Liver (tissue), 3 donors: ENCODE measurements around the gene CHST1.

ENCODE experiments used
- EGR1 ChIP-seq, 2 donors: IDR thresholded peaks; 2 replicates each; pipeline ENCODE4 v1.6.1; 2016 to 2018; ENCODE audit warnings: antibody characterized with exemption in 2 of 2, low read depth in 2 of 2
- FOXA1 ChIP-seq: IDR thresholded peaks from 2 replicates; pipeline ENCODE4 v1.6.1; 2016; ENCODE audit warnings: antibody characterized with exemption
- FOXA2 ChIP-seq: IDR thresholded peaks from 2 replicates; pipeline ENCODE4 v1.6.1; 2016; ENCODE audit warnings: antibody characterized with exemption
- GABPA ChIP-seq, 2 donors: IDR thresholded peaks in 1 of 2; conservative IDR thresholded peaks in 1 of 2; 2 replicates each; pipeline ENCODE4 v1.6.1; 2016; ENCODE audit warnings: antibody characterized with exemption in 2 of 2, mild to moderate bottlenecking in 1 of 2, moderate library complexity in 1 of 2
- NR2F2 ChIP-seq: IDR thresholded peaks from 2 replicates; pipeline ENCODE4 v1.6.1; 2016; ENCODE audit warnings: antibody characterized with exemption
- RAD21 ChIP-seq, 2 donors: IDR thresholded peaks; 2 replicates each; pipeline ENCODE4 v1.6.1; 2016; ENCODE audit warnings: antibody characterized with exemption in 2 of 2, mild to moderate bottlenecking in 2 of 2
- SP1 ChIP-seq: IDR thresholded peaks from 2 replicates; pipeline ENCODE4 v1.6.1; 2018; ENCODE audit warnings: antibody characterized with exemption, mild to moderate bottlenecking
- TAF1 ChIP-seq: conservative IDR thresholded peaks from 2 replicates; pipeline ENCODE4 v1.6.1; 2016; ENCODE audit warnings: antibody characterized with exemption, mild to moderate bottlenecking
- YY1 ChIP-seq: IDR thresholded peaks from 2 replicates; pipeline ENCODE4 v1.6.1; 2016; ENCODE audit warnings: antibody characterized with exemption, mild to moderate bottlenecking
- TF ChIP-seq, protein P1 (sequence below): fragments of 150-350 bp; IDR thresholded peaks from 2 replicates; pipeline ENCODE4 v1.5.1; 2017; ENCODE audit warnings: improper control_type of control experiment, low read depth, low read length; ENCODE audit not compliant: missing input control
- TF ChIP-seq, protein P2 (sequence below): IDR thresholded peaks from 2 replicates; pipeline ENCODE4 v1.6.1; 2016; ENCODE audit warnings: antibody characterized with exemption
- TF ChIP-seq, protein P3 (sequence below): IDR thresholded peaks from 2 replicates; pipeline ENCODE4 v1.6.1; 2016; ENCODE audit warnings: antibody characterized with exemption
- donor health status: healthy.
- donor health status: healthy.

GRCh38 chr11:45610627-45611026, 54.8 kb downstream of the CHST1 start:
- TF ChIP-seq, protein P1, sequence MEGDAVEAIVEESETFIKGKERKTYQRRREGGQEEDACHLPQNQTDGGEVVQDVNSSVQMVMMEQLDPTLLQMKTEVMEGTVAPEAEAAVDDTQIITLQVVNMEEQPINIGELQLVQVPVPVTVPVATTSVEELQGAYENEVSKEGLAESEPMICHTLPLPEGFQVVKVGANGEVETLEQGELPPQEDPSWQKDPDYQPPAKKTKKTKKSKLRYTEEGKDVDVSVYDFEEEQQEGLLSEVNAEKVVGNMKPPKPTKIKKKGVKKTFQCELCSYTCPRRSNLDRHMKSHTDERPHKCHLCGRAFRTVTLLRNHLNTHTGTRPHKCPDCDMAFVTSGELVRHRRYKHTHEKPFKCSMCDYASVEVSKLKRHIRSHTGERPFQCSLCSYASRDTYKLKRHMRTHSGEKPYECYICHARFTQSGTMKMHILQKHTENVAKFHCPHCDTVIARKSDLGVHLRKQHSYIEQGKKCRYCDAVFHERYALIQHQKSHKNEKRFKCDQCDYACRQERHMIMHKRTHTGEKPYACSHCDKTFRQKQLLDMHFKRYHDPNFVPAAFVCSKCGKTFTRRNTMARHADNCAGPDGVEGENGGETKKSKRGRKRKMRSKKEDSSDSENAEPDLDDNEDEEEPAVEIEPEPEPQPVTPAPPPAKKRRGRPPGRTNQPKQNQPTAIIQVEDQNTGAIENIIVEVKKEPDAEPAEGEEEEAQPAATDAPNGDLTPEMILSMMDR = no peak
- TF ChIP-seq TAF1 (no peak), SP1 (no peak), RAD21 (IDR thresholded peaks at IDR 0.05) (no peak), YY1 (no peak), GABPA (IDR thresholded peaks at IDR 0.05 in 1 of 2, conservative IDR thresholded peaks at IDR 0.05 in 1 of 2) (no peak), FOXA1 (no peak), EGR1 (IDR thresholded peaks at IDR 0.05; ENCODE audit: low read depth in 2 of 2) (no peak), FOXA2 (no peak), NR2F2 (no peak)
- TF ChIP-seq, protein P2, sequence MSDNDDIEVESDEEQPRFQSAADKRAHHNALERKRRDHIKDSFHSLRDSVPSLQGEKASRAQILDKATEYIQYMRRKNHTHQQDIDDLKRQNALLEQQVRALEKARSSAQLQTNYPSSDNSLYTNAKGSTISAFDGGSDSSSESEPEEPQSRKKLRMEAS = no peak
- TF ChIP-seq, protein P3, sequence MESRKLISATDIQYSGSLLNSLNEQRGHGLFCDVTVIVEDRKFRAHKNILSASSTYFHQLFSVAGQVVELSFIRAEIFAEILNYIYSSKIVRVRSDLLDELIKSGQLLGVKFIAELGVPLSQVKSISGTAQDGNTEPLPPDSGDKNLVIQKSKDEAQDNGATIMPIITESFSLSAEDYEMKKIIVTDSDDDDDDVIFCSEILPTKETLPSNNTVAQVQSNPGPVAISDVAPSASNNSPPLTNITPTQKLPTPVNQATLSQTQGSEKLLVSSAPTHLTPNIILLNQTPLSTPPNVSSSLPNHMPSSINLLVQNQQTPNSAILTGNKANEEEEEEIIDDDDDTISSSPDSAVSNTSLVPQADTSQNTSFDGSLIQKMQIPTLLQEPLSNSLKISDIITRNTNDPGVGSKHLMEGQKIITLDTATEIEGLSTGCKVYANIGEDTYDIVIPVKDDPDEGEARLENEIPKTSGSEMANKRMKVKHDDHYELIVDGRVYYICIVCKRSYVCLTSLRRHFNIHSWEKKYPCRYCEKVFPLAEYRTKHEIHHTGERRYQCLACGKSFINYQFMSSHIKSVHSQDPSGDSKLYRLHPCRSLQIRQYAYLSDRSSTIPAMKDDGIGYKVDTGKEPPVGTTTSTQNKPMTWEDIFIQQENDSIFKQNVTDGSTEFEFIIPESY = no peak
